ENCODE measurements around the gene CDKAL1.
"Not testable (repeated sequence)": the region's sequence is repeated elsewhere in the genome, so short reads cannot be mapped to it uniquely, and the experiment has no call there.

Gene CDKAL1

DNA sequence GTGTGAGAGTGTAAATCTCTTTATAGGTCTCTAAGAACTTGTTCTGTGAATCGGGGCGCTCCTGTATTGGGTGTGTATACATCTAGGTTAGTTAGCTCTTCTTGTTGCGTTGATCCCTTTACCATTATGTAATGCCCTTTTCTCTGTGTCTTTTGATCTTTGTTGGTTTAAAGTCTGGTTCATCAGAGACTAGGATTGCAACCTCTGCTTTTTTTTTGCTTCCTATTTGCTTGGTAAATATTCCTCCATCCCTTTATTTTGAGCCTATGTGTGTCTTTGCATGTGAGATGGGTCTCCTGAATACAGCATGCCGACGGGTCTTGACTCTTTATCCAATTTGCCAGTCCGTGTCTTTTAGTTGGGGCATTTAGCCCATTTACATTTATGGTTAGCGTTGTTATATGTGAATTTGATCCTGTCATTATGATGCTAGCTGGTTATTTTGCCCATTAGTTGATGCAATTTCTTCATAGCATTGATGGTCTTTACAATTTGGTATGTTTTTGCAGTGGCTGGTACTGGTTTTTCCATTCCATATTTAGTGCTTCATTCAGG is 60.1 kb downstream of the CDKAL1 start:
- DNase-seq (ENCODE audit: low spot score), result not testable (repeated sequence)

DNA sequence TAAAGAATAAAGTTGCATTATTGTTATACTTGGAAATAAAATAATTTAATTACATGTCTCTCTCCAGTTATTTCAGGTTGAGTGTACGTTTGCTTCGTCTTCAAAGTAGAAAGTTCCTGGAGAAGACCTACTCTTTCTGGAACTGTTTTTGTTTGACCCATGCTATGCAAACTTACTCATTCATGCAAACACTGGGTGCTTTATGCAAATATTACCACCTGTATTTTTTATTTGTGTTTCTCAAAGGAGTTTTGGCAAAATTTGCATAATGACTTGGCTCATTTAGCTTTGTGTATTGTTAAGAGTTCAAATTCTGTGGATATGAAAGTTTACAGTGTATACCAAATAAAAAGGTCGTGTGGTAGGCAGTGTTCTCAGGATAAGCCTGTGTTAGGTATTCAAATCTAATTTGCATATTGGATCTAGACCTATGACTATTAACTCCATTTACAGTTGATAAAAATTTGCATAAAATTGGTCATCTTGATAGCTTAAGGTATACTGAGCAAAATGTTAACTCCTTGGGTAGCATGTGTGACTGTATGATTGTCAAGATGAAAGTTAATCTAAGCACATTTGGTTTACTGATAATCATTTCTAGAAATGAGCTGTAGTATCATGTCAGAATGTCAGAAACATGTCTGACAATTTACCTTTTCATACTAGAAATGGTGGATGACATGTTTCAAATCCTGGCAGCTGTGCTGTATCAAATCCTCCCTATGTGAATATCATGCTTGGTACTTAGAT is 65.2 kb downstream of the CDKAL1 start:
- DNase-seq (ENCODE audit: low spot score), result no peak

DNA sequence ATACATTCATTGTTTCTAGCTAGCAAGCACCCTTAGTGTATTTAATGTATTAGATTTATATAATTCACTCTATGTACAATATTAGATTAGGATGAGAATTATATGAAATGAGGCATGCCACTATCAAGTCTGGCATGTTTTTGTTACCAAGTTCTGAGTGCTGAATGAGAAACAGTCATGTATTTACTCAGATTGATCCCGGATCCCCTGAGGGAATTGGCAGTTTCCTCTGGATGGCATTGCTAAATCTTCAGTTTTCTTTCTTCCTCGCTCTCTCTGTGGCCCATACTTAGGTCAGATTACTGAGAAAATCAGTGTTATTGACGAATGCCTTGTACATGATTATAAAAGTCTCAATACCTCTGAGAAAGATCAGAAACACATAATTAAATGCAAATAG is 66.6 kb downstream of the CDKAL1 start:
- no peak for DNase-seq (ENCODE audit: low spot score)

DNA sequence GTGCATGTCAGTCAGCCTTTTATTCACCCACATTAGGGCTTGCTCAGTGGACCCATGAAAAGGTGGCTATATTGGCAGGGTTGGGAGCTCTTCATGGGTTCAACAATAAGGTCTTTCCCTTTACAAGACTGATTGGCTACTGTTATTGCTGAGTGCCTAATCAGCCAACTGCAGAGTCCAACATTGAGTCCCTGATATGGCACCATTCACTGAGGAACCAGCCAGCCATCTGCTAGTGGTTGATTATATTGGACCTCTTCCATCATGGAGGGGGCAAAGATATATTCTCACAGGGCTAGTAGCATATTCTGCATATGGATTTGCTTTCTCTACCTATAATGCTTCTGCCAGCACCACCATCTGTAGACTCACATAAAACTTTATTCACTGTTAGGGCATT is 69.9 kb downstream of the CDKAL1 start:
- peak; percentile 59 for DNase-seq (ENCODE audit: low spot score)

DNA sequence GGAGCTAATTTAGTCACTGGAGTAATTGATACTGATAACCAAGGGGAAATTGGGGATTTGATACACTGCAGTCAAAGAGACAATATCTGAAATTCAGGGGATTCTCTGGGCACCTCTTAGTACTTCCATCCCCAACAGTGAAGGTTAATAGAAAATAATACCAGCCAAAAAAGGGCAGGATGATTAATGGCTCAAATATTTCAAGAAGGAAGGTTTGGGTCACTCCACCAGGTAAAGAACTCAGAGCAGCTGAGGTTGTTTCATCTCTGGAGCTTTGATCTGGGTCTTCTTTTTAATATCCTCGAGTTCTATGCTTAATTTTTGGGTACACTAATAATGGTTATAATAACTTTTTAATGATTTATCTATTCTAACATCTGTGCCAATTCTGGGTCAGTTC is 70.8 kb downstream of the CDKAL1 start:
- no peak for DNase-seq (ENCODE audit: low spot score)

DNA sequence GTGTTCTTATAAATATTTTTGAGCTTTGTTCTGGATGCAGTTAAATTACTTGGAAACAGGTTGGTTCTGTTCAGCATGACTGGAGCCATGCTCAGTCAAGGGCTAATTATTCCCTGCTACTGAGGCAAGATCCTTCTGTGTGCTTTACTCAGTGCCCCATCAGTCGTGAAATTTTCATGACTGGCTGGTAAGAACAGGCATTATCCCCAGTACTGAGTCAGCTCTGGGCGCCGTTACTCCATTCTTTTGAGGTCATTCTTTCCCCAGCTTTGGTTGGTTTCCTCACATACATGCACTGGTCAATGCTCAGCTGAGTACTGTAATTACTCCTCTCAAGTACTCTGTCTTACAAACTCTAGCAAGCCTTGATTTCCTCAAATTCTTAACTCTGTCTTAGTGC is 71.3 kb downstream of the CDKAL1 start:
- no peak for DNase-seq (ENCODE audit: low spot score)

DNA sequence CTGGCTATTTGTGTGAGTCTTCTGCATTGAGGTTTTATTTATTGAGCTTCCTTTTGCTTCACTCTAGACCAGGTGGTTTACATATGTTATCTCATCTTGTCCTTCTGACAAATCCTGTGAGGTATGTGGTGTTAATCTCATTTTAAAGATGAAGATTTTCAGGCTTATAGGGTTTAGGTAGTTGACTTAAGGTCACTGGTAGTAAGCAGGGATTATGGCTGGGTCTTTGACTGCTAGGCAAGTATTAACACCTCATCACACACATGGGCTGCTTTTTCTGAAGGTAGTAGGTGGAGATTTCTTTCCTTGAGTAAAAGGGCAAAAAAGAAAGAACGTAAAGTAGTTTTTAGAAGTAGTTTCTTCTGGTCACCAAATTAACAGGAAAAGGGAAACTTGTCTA is 72.6 kb downstream of the CDKAL1 start:
- DNase-seq (ENCODE audit: low spot score), result no peak

DNA sequence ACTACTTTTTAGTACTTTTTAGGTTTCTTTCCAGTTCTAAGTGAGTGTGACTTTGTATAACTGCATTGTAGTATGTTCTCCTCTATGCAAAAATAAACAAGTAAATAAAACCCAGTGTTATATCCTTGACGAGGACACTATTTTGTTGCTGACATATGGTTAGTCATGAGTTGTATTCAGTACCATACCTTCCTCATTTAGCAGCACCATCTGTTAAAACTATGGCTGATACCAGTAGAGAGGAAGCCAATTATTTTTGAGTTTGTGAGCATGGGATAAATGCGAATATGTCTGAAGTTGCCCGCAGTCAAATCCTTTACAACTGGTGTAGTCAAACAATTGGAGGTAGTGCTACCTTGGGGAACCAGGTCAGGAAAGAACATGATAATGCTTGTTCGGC is 74.1 kb downstream of the CDKAL1 start:
- DNase-seq (ENCODE audit: low spot score), result no peak

DNA sequence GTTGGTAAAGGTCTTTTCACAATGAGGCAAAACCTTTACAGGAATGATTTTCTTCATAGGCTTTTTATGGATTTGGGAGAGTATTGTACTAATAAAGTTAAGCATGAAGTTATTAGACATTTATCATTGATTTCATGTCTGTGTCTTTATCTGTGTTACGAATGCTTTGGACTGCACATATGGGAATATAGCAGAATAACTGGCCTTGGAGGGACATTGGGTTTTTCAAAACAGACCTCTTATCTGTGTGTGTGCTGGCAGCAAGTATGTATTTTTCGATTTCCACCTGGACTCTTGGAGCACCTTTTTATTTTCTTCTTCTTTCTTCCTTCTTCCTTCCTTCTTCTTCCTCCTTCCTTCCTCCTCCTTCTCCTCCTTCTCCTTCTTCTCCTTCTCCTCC is 74.6 kb downstream of the CDKAL1 start:
- no peak for DNase-seq (ENCODE audit: low spot score)

DNA sequence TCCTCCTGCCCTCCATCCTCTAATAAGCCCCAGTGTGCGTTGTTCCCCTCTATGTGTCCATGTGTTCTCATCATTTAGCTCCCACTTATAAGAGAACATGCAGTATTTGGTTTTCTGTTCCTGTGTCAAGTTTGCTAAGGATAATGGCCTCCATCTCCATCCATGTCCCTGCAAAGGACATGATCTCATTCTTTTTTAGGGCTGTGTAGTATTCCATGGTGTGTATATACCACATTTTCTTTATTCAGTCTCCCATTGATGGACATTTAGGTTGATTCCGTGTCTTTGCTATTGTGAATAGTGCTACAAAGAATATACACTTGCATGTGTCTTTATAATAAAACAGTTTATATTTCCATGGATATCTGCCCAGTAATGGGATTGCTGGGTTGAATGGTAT is 75.7 kb downstream of the CDKAL1 start:
- not testable (repeated sequence) for DNase-seq (ENCODE audit: low spot score)

DNA sequence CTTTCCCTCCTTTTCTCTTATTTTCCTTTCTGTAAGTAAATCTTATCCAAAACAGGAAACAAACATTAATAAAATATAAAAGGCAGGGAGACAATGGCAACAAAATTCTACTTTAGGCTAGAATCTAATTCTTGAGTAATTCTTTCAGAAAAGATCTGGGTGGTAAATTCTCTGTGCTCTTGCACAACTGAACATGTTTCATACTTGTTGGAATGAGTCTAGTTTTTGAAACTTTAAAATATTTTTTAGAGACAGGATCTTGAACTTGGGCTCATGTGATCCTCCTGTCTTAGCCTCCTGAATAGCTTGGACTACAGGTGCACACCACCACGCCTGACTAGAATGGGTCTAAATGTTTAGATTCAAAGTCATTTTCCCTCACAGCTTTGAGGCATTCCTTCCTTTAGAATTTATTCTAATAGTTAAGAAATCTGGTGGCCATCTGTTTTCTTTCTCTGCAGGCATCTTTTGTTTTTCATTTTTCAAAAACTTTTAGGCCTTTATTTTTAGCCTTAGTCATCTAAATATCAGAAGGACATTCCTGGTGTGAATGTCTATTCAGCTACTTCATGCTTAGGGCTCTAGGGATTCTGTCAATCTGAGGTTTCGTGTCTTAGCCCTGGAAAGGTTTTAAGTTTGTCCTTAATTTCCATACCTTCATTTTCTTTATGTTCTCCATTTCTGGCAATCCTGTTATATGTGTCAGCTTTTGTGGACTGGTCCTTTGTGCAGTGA is 76.5 kb downstream of the CDKAL1 start:
- no peak for DNase-seq (ENCODE audit: low spot score)

DNA sequence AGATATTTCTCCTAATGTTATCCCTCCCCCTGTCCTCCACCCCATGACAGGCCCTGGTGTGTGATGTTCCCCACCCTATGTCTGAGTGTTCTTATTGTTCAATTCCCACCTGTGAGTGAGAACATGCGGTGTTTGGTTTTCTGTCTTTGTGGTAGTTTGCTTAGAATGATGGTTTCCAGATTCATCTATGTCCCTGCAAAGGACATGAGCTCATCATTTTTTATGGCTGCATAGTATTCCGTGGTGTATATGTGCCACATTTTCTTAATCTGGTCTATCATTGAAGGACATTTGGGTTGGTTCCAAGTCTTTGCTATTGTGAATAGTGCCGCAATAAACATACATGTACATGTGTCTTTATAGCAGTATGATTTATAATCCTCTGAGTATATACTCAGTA is 83.3 kb downstream of the CDKAL1 start:
- DNase-seq (ENCODE audit: low spot score), result not testable (repeated sequence)

DNA sequence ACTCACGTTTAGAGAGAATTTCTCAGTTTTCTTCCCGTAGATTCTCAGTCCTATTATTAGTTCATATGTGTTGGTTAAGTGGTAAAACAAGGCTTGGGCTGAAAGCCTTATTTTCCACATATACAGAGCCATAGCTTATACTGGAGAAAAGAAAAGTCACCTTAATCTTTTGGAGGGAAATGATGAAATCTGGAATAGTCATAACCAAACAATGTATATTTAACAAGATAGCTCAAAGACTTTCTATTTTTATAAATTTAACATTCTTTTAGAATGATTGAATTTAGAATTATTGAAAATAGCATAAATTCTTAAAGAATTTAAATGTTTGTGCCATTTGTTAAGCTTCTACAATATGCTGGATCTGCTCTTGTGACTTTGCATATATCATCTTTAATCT is 85.8 kb downstream of the CDKAL1 start:
- no peak for DNase-seq (ENCODE audit: low spot score)

DNA sequence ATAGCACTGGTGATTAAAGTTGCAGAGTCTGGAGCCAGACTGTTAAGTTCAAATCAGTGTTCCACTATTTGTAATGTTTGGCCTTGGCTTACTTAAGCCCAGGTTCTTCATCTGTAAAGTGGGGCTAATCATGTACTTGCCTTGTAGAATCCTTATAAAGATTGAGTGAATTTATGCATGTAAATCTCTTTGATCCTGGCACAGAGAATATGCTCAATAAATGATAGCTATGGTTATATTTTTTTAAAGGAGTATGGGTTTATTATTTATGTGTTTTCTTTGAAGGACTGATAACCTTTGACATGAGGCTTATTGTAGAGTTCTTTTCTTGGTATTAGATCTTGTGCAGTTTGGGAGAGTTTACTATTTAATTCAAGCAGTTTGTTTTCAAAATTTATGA is 89.5 kb downstream of the CDKAL1 start:
- DNase-seq (ENCODE audit: low spot score), result no peak

DNA sequence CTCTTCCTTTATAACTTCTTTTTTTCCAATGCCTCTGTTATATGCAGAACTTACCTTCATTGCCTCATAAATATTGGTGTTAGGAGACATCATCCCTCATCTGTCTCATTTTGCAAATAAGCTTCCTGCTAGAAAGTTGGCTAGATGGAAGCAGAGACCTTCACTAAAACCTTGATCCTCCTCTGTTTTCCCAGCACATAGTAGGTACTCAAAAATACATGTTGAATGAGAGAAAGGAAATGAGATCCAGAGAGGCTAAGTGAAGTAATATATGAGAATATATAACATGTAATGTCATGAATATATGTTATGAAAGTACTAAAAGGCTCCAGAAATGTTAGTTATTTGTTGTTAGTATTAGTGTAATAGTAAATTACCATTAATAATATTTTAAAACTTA is 91.9 kb downstream of the CDKAL1 start:
- no peak for DNase-seq (ENCODE audit: low spot score)

DNA sequence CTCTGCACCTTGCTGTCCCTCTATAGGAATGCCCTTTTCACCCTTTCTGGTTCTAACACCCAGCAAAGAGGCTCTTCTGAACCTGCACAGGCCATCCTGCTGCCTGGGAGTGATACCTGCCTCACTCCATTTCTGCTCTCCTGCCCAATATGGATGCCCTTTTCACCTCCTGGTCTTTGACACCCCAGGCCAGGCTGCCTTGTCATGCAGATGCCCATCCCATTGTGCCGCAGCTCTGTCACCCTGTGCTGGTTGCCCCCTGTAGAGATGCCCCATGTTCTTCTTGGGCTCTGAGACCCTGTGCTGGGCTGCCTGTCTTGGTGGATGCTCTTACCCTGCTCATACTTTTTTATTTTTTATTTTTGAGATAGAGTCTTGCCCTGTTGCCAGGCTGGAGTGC is 95.3 kb downstream of the CDKAL1 start:
- DNase-seq (ENCODE audit: low spot score), result no peak

DNA sequence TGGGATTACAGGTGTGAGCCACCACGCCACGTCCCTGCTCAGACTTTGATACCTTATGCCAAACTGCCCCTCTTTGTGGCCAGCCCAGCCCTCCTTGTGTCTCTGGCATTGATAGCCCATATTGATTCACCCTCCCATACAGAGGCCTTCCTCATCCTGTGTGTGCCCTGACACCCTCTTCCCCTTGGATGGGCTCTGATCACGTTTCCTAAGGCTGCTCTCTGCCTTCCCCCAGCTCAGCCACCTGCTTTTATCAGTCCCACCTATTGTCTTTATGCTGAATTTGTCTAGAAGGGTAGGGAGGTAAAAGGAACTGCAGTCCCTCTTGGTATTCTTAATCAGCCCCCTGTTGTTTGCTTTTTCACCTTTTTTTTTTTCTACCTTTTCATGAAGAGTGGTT is 95.9 kb downstream of the CDKAL1 start:
- no peak for DNase-seq (ENCODE audit: low spot score)

DNA sequence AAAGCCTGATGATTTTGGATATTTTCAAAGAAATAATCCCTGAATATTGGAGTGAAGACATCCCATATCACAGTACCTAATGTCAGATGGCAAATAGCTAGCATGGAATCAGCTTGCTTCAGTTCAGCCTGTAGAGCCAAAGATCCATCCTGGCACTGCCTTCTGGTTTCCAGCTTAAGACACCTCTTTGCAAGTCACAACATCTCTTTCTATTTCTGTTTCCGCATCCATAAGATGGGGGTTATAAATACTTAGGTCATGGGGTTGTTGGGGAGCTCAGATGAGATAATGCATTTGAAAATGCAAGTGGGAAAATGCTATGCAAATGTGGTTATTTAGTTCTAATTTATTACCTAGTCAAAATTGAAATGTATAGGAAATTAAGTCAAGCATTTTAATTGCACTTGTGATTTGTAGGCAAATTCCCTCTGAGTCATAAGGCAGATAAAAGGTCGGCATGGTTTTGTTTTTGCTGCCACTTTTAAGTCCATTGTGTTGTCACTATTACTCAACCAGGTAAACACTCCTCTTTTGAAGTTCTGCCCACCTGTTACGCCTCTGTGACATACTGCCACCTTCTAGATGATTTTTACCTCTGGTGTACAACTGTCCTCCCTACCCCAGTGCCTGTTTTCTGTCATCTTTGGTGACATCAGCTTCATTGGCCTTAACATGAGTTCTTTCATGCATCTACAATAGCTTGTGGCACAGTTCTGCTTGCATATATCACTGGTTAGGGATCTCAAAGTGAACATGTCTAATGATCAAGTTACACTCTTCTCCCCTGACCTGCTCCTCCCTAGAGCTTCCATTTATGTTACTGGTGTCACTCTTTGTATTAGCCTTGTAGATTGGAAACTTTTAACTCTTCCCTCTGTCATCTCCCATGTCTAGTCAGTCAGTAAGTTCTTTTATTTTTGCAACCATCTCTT is 96.6 kb downstream of the CDKAL1 start:
- no peak for DNase-seq (ENCODE audit: low spot score)

DNA sequence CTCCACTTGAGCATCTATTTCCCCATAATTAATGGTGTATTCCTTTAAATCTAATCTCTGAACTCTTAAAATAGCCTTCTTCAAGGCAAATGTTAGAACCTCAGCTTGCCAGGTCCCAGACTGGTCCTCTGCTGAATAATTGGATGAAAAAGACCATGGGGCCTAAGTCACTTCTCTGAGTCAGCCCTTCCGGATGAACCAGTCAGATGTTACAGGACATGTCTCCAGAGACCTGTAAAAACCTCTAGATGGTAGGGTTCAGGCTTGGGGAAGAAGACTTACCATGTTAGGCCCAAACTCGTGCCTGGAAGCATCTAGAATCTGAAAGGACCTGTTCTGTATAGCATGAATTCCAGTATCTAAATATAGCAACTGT is 97.3 kb downstream of the CDKAL1 start:
- DNase-seq (ENCODE audit: low spot score), result no peak

DNA sequence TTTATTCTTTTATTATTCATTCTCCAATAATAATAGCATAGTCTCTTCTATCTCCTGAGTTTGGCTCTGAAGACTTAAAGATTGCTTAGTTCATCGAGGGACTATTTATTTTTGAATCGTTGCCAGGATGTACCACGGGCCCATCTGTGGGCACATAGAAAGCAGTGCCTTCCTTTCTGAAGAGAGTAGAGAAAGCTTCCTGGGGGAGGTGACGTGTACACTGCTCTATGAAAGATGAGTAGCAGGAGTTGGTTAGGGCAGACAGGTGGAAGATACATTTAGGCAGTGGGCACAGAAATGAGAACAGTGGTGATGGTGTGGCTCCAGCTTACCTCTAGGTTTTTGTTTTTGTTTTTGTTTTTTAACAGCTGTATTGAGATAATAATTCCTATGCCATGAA is 98.4 kb downstream of the CDKAL1 start:
- DNase-seq (ENCODE audit: low spot score), result no peak

DNA sequence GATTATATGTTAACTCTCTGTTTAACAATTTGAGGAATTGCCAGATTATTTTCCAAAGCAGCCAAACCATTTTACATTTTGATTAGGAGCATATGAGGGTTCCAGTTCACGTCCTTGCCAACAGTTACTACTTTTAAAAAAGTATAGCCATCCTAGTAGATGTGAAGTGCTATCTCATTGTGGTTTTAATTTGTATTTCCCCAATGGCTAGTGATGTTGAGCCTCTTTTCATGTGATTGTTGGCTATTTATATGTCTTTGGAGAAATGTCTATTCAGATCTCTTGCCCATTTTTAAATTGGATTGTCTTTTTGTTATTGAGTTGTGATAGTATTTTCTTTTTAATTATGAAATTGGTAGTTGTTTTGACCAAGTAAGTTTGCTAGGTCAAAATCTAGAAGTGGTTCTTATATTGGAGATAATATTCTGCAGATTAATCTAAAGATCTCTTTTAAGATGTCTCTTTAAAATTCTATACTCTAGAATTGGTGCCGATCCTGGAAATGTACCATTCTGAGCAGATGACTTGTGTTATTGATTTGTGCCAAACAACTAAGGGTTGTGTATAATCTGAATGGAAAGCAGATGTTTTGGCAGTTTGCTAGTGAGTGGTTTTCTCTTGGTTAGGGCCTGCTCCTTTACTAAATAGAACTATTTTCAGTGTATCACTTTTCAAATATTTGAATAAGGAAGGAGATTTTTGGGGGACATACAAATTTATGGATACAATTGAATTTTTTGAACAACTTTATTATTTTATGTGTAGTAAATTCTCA is 99.5 kb downstream of the CDKAL1 start:
- no peak for DNase-seq (ENCODE audit: low spot score)

DNA sequence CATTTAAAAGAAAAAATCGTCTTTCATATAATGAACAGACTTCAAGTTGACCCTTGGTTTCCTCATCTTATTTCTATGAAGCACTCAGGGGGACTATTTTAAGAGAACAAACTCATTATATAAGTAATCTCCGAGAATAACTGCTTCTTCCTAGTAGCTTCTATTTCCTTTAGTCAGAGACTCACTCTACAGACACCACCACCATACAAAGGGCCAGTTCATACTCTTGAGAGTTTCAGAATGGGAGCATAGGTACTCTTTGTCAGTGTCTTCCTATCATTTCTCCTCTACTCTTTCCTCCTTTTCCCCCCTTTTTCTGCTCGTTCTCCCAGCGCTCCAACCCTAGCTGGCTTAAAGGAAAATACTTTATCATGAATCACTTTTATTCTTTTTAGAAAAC is 104.9 kb downstream of the CDKAL1 start:
- DNase-seq (ENCODE audit: low spot score), result no peak

Data from hematopoietic multipotent progenitor cell treated with erythropoietin and hydrocortisone succinate and interleukin-3 and kit ligand, for 17 days (in vitro differentiated cells).